ENCODE results near the gene VPS16.

The VPS16 gene

GRCh38 chr20:2875690-2876203 is 35.2 kb downstream of the VPS16 start:
- H3K9me3 ChIP-seq (ENCODE audit: insufficient read depth, low read length): no peaks in the 10 kb centered on the region
- no peak overlapping the region for H3K4me3 ChIP-seq (ENCODE audit: low read length)
- H2AFZ ChIP-seq (ENCODE audit: low read depth, low read length): no peak overlapping the region
- no peak for TF ChIP-seq EZH2phosphoT487 (IDR thresholded peaks at IDR 0.05; ENCODE audit: low read depth)
- TF ChIP-seq CTCF (IDR thresholded peaks at IDR 0.05; ENCODE audit: low read depth, low read length): no peak
- H3K79me2 ChIP-seq (ENCODE audit: low read length): peaks cover 66% of the 10 kb centered on the region
- no peak overlapping the region for H3K4me2 ChIP-seq (ENCODE audit: low read length)
- H3K4me1 ChIP-seq (ENCODE audit: low read length): peaks cover 15% of the 10 kb centered on the region
- H3K27ac ChIP-seq (ENCODE audit: low read length): no peak overlapping the region
- H3K27me3 ChIP-seq (ENCODE audit: low read depth, low read length): no peaks in the 10 kb centered on the region
- no peaks in the 10 kb centered on the region for H3K36me3 ChIP-seq (replicated peaks; ENCODE audit: low read depth, low read length)
- no peak overlapping the region for H3K9ac ChIP-seq (ENCODE audit: low read length)
- peaks cover 25% of the 10 kb centered on the region for H4K20me1 ChIP-seq (ENCODE audit: insufficient read depth, low read length)

DNA sequence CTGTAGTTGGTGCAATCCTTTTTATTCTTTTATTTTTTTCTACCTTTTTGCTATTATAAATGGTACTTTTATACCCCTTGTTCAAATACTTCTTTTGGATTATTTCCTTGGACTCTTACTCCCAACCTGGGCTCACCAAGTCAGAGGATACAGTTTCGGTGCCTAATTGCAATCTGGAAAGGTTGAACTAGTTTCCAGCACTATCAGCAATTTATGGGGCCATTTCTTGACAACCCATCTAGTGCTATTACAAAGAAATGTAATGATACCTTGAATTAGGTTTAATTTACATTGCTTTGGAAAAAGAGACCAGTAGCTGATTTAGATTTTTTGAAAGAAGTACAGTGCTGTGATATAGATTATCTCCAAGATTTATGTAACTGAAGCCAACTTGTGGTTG is 38.0 kb downstream of the VPS16 start:
- H3K9ac ChIP-seq (ENCODE audit: low read length): no peak overlapping the region
- H4K20me1 ChIP-seq (ENCODE audit: insufficient read depth, low read length): peaks cover 25% of the 10 kb centered on the region
- no peaks in the 10 kb centered on the region for H3K27me3 ChIP-seq (ENCODE audit: low read depth, low read length)
- H3K4me2 ChIP-seq (ENCODE audit: low read length): no peak overlapping the region
- peaks cover 7% of the 10 kb centered on the region; the same call in 1 of the 2 replicates for H3K4me1 ChIP-seq (ENCODE audit: low read length)
- H3K4me3 ChIP-seq (ENCODE audit: low read length): no peak overlapping the region
- H3K27ac ChIP-seq (ENCODE audit: low read length): no peak overlapping the region
- no peaks in the 10 kb centered on the region for H3K36me3 ChIP-seq (replicated peaks; ENCODE audit: low read depth, low read length)
- no peaks in the 10 kb centered on the region for H3K9me3 ChIP-seq (ENCODE audit: insufficient read depth, low read length)
- H3K79me2 ChIP-seq (ENCODE audit: low read length): peaks cover 74% of the 10 kb centered on the region
- no peak overlapping the region for H2AFZ ChIP-seq (ENCODE audit: low read depth, low read length)
- no peak for TF ChIP-seq EZH2phosphoT487 (IDR thresholded peaks at IDR 0.05; ENCODE audit: low read depth)
- no peak for TF ChIP-seq CTCF (IDR thresholded peaks at IDR 0.05; ENCODE audit: low read depth, low read length)

DNA sequence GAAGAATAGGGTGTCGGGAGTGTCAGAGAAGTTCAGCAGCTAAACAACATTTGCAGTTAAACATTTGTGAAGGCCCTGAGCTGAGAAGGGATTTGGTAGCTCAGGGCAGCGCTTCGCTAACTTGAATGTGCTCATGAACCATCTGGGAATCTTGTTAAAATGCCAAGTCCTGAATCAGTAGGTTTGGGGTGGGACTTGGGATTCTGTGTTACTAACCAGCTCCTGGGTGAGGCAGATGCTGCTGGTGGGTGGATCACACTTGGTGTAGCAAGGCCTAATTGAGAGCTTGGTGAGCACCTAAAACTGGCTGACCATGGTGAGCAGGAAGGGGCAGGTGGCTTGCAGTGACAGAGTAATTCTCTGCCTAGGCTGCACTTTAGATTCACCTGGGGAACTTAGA is 38.6 kb downstream of the VPS16 start:
- H3K4me3 ChIP-seq (ENCODE audit: low read length): no peak overlapping the region
- no peaks in the 10 kb centered on the region for H3K27me3 ChIP-seq (ENCODE audit: low read depth, low read length)
- peaks cover 31% of the 10 kb centered on the region for H4K20me1 ChIP-seq (ENCODE audit: insufficient read depth, low read length)
- no peak overlapping the region for H3K27ac ChIP-seq (ENCODE audit: low read length)
- TF ChIP-seq CTCF (IDR thresholded peaks at IDR 0.05; ENCODE audit: low read depth, low read length) (no peak), EZH2phosphoT487 (IDR thresholded peaks at IDR 0.05; ENCODE audit: low read depth) (no peak)
- peaks cover 73% of the 10 kb centered on the region for H3K79me2 ChIP-seq (ENCODE audit: low read length)
- H3K36me3 ChIP-seq (replicated peaks; ENCODE audit: low read depth, low read length): no peaks in the 10 kb centered on the region
- H3K4me2 ChIP-seq (ENCODE audit: low read length): no peak overlapping the region
- H2AFZ ChIP-seq (ENCODE audit: low read depth, low read length): no peak overlapping the region
- H3K9ac ChIP-seq (ENCODE audit: low read length): no peak overlapping the region
- H3K4me1 ChIP-seq (ENCODE audit: low read length): peaks cover 10% of the 10 kb centered on the region
- H3K9me3 ChIP-seq (ENCODE audit: insufficient read depth, low read length): no peaks in the 10 kb centered on the region

GRCh38 chr20:2880650-2881049 is 40.1 kb downstream of the VPS16 start:
- Histone ChIP-seq H3K27ac (ENCODE audit: low read length) (no peak overlapping the region), H3K9me3 (ENCODE audit: insufficient read depth, low read length) (no peaks in the 10 kb centered on the region), H3K4me3 (ENCODE audit: low read length) (no peak overlapping the region), H3K36me3 (replicated peaks; ENCODE audit: low read depth, low read length) (peaks cover 4% of the 10 kb centered on the region), H3K4me2 (ENCODE audit: low read length) (no peak overlapping the region), H3K4me1 (ENCODE audit: low read length) (peaks cover 15% of the 10 kb centered on the region), H3K27me3 (ENCODE audit: low read depth, low read length) (no peaks in the 10 kb centered on the region), H2AFZ (ENCODE audit: low read depth, low read length) (no peak overlapping the region), H3K9ac (ENCODE audit: low read length) (no peak overlapping the region), H4K20me1 (ENCODE audit: insufficient read depth, low read length) (peaks cover 42% of the 10 kb centered on the region), H3K79me2 (ENCODE audit: low read length) (peaks cover 70% of the 10 kb centered on the region)
- TF ChIP-seq CTCF (IDR thresholded peaks at IDR 0.05; ENCODE audit: low read depth, low read length) (no peak), EZH2phosphoT487 (IDR thresholded peaks at IDR 0.05; ENCODE audit: low read depth) (no peak)

All from OCI-LY3 (cell line).